ENCODE measurements around the gene MPDZ.

MPDZ gene

GRCh38 chr9:13220837-13221236 is 58.7 kb downstream of the MPDZ start:
- no peak for TF ChIP-seq CTCF (conservative IDR thresholded peaks at IDR 0.05; ENCODE audit: control insufficient read depth, insufficient read depth, low read depth, low read length)
- H3K4me3 ChIP-seq (ENCODE audit: control insufficient read depth, low read depth, low read length) = no peak overlapping the region
- DNase-seq (ENCODE audit: low read depth) = no peak

- no peak for DNase-seq (ENCODE audit: low read depth)
- no peak for TF ChIP-seq CTCF (conservative IDR thresholded peaks at IDR 0.05; ENCODE audit: control insufficient read depth, insufficient read depth, low read depth, low read length)
Observed at GRCh38 chr9:13215791-13216554, 63.5 kb downstream of the MPDZ start.

GRCh38 chr9:13213998-13214397 is 65.5 kb downstream of the MPDZ start:
- H3K4me3 ChIP-seq (ENCODE audit: control insufficient read depth, low read depth, low read length) = no peak overlapping the region
- no peak for DNase-seq (ENCODE audit: low read depth)
- no peak for TF ChIP-seq CTCF (conservative IDR thresholded peaks at IDR 0.05; ENCODE audit: control insufficient read depth, insufficient read depth, low read depth, low read length)

More at GRCh38 chr9:13215791-13216554, 63.5 kb downstream of the MPDZ start:
- H3K4me3 ChIP-seq (ENCODE audit: control insufficient read depth, low read depth, low read length) = no peak overlapping the region

GRCh38 chr9:13213337-13213736 is 66.2 kb downstream of the MPDZ start:
- peak; percentile 22 for TF ChIP-seq CTCF (conservative IDR thresholded peaks at IDR 0.05; ENCODE audit: control insufficient read depth, insufficient read depth, low read depth, low read length)
- no peak overlapping the region for H3K4me3 ChIP-seq (ENCODE audit: control insufficient read depth, low read depth, low read length)
- peak; percentile 52 for DNase-seq (ENCODE audit: low read depth)

- TF ChIP-seq CTCF (conservative IDR thresholded peaks at IDR 0.05; ENCODE audit: control insufficient read depth, insufficient read depth, low read depth, low read length) = no peak
- no peak for DNase-seq (ENCODE audit: low read depth)
- no peak overlapping the region for H3K4me3 ChIP-seq (ENCODE audit: control insufficient read depth, low read depth, low read length)
Observed at GRCh38 chr9:13210306-13210705, 69.2 kb downstream of the MPDZ start.

GRCh38 chr9:13209498-13209897 is 70.0 kb downstream of the MPDZ start:
- TF ChIP-seq CTCF (conservative IDR thresholded peaks at IDR 0.05; ENCODE audit: control insufficient read depth, insufficient read depth, low read depth, low read length) = no peak
- no peak overlapping the region for H3K4me3 ChIP-seq (ENCODE audit: control insufficient read depth, low read depth, low read length)
- no peak for DNase-seq (ENCODE audit: low read depth)
